HCT116 (cell line): ENCODE results near the gene USP1. TPM values are rescaled to one million over a fixed set of nuclear protein-coding genes. Genes with fewer than 3 reads are reported as not detected.

Experiments
- ATAC-seq: fragments of 200-7000 bp; cut with Tn5 transposase; 2 replicates; pipeline ENCODE4 v1.9.1; 2020; ENCODE audit warnings: mild to moderate bottlenecking, moderate library complexity
- BruUV-seq: library from RNA; stranded (reverse); fragments of 400-500 nt; replicated peaks from 2 replicates; lab custom pipeline; 2021; lab: Mats Ljungman, UMichigan
- CTCF ChIA-PET: fragments of 300-600 bp; sonication (Branson Sonifier 250); formaldehyde crosslinking; loops from one replicate; lab custom pipeline; 2021; ENCODE audit warnings: antibody characterized with exemption; lab: Charles Lee
- POLR2A ChIA-PET: fragments of 300-600, 350-600 bp; sonication (Branson Sonifier 250); formaldehyde crosslinking; loops from one replicate; lab custom pipeline; 2021; ENCODE audit warnings: antibody characterized with exemption; lab: Charles Lee
- RAD21 ChIA-PET, 2 experiments: fragments of 300-600 bp; sonication (Branson Sonifier 250); formaldehyde crosslinking; loops; one replicate each; lab custom pipeline; 2023; ENCODE audit warnings: low total read pairs in 2 of 2; ENCODE audit not compliant: uncharacterized antibody in 2 of 2, unreplicated experiment in 2 of 2, low non-redundant PET in 1 of 2; lab: Charles Lee
- DNase-seq: peaks from one replicate; pipeline ENCODE4 v3.0.0-alpha.2; 2010; ENCODE audit warnings: low read depth, low spot score
- H2AFZ ChIP-seq: fragments of 200-600 bp; shearing (Covaris generic), sonication (generic); 2 replicates; pipeline ENCODE4 v1.6.1; 2017; ENCODE audit warnings: low read depth, mixed run types, mixed read lengths, antibody characterized with exemption, low read length; ENCODE audit not compliant: poor library complexity, severe bottlenecking
- H3K27ac ChIP-seq: 2 replicates; pipeline ENCODE4 v1.5.1; 2012; ENCODE audit warnings: low read depth, low read length
- H3K27me3 ChIP-seq: fragments of 200-600 bp; sonication (generic); 2 replicates; pipeline ENCODE4 v1.6.1; 2016; ENCODE audit warnings: mixed run types, low read length, mixed read lengths; ENCODE audit not compliant: insufficient read depth
- H3K36me3 ChIP-seq, 2 experiments: fragments of 200-500 bp in 1 of 2; fragments of 200-600 bp in 1 of 2; sonication (Bioruptor generic) in 1 of 2; sonication (generic) in 1 of 2; 2 replicates each; pipeline versions ENCODE4 v1.5.1 to v1.6.1; 2014 to 2016; ENCODE audit warnings: low read length in 2 of 2, inconsistent platforms in 1 of 2, mixed read lengths in 1 of 2, mixed run types in 1 of 2; ENCODE audit not compliant: insufficient read depth in 2 of 2, control insufficient read depth in 1 of 2
- H3K4me1 ChIP-seq, 2 experiments: fragments of 200-600 bp in 1 of 2; sonication (generic) in 1 of 2; 2 replicates each; pipeline versions ENCODE4 v1.5.1 to v1.6.1; 2012 to 2017; ENCODE audit warnings: low read length in 2 of 2, inconsistent platforms in 1 of 2, mild to moderate bottlenecking in 1 of 2, mixed read lengths in 1 of 2, mixed run types in 1 of 2, moderate library complexity in 1 of 2; ENCODE audit not compliant: insufficient read depth in 2 of 2, control insufficient read depth in 1 of 2
- H3K4me2 ChIP-seq: fragments of 200-600 bp; sonication (generic); 2 replicates; pipeline ENCODE4 v1.6.1; 2017; ENCODE audit warnings: mixed run types, low read length, mixed read lengths
- H3K4me3 ChIP-seq, 2 experiments: fragments of 200-600 bp in 1 of 2; sonication (generic) in 1 of 2; replicated peaks in 1 of 2; 2 replicates each; pipeline ENCODE4 v1.5.1; 2011 to 2016; ENCODE audit warnings: low read length in 2 of 2, control low read depth in 1 of 2, low read depth in 1 of 2, mild to moderate bottlenecking in 1 of 2, mixed read lengths in 1 of 2, mixed run types in 1 of 2
- H3K79me2 ChIP-seq: fragments of 200-600 bp; sonication (generic); 2 replicates; pipeline ENCODE4 v1.6.1; 2017; ENCODE audit warnings: mild to moderate bottlenecking, mixed run types, low read length, moderate library complexity, mixed read lengths; ENCODE audit not compliant: insufficient read depth
- H3K9ac ChIP-seq: fragments of 200-600 bp; sonication (generic); 2 replicates; pipeline ENCODE4 v1.6.1; 2016; ENCODE audit warnings: low read length, mixed read lengths
- H3K9me2 ChIP-seq: fragments of 200-600 bp; sonication (generic), shearing (Covaris generic); 2 replicates; pipeline ENCODE4 v1.6.1; 2017; ENCODE audit warnings: mixed run types, mild to moderate bottlenecking, moderate library complexity; ENCODE audit not compliant: insufficient read depth
- H3K9me3 ChIP-seq, 2 experiments: fragments of 200-500 bp in 1 of 2; fragments of 200-600 bp in 1 of 2; sonication (Bioruptor generic) in 1 of 2; sonication (generic) in 1 of 2; 2 replicates each; pipeline ENCODE4 v1.6.1; 2014 to 2017; ENCODE audit warnings: low read length in 2 of 2, mixed read lengths in 2 of 2, inconsistent platforms in 1 of 2, low read depth in 1 of 2, mild to moderate bottlenecking in 1 of 2, mixed run types in 1 of 2, moderate library complexity in 1 of 2; ENCODE audit not compliant: control insufficient read depth in 1 of 2, insufficient read depth in 1 of 2
- H4K20me1 ChIP-seq: fragments of 200-600 bp; sonication (generic), shearing (Covaris generic); 2 replicates; pipeline ENCODE4 v1.6.1; 2017; ENCODE audit warnings: mixed run types, mild to moderate bottlenecking, moderate library complexity; ENCODE audit not compliant: insufficient read depth
- CBX3 ChIP-seq: IDR thresholded peaks from 2 replicates; pipeline ENCODE4 v1.6.1; 2012; ENCODE audit warnings: low read depth
- CEBPB ChIP-seq: IDR thresholded peaks from 2 replicates; pipeline ENCODE4 v1.6.1; 2012; ENCODE audit warnings: low read depth
- EGR1 ChIP-seq: IDR thresholded peaks from 2 replicates; pipeline ENCODE4 v1.6.1; 2012; ENCODE audit warnings: low read depth
- ELF1 ChIP-seq: IDR thresholded peaks from 2 replicates; pipeline ENCODE4 v1.6.1; 2012; ENCODE audit warnings: low read depth, borderline replicate concordance
- EZH2 ChIP-seq: fragments of 200-600 bp; sonication (generic); IDR thresholded peaks from 2 replicates; pipeline ENCODE4 v1.6.1; 2017; ENCODE audit warnings: antibody characterized with exemption, mixed run types
- FOSL1 ChIP-seq: IDR thresholded peaks from 2 replicates; pipeline ENCODE4 v1.6.1; 2012; ENCODE audit warnings: low read depth
- POLR2A ChIP-seq: IDR thresholded peaks from 2 replicates; pipeline ENCODE4 v1.7.0; 2011; ENCODE audit warnings: borderline replicate concordance; ENCODE audit not compliant: insufficient read depth, insufficient read length; ENCODE audit errors: extremely low read depth
- POLR2AphosphoS5 ChIP-seq: IDR thresholded peaks from 2 replicates; pipeline ENCODE4 v1.6.1; 2011; ENCODE audit warnings: mild to moderate bottlenecking, low read depth, low read length, moderate library complexity
- SP1 ChIP-seq: IDR thresholded peaks from 2 replicates; pipeline ENCODE4 v1.6.1; 2012; ENCODE audit warnings: low read depth
- TCF7L2 ChIP-seq: IDR thresholded peaks from 2 replicates; pipeline ENCODE4 v1.7.0; 2011; ENCODE audit warnings: borderline replicate concordance, inconsistent platforms; ENCODE audit not compliant: insufficient read depth, insufficient read length; ENCODE audit errors: extremely low read depth
- ZBTB33 ChIP-seq: IDR thresholded peaks from 2 replicates; pipeline ENCODE4 v1.6.1; 2011; ENCODE audit warnings: mild to moderate bottlenecking, low read length, moderate library complexity; ENCODE audit not compliant: insufficient replicate concordance; ENCODE audit errors: extremely low read depth
- ZFX ChIP-seq: fragments of 450-650 bp; IDR thresholded peaks from 2 replicates; pipeline ENCODE4 v1.6.1; 2017
- ZNF274 ChIP-seq: fragments of 200-500 bp; sonication (Bioruptor generic); IDR thresholded peaks from 2 replicates; pipeline ENCODE4 v1.6.1; 2014; ENCODE audit warnings: mild to moderate bottlenecking, low read depth, low read length, inconsistent platforms
- intact Hi-C: fragments of 100-400 bp; cut with micrococcal nuclease; formaldehyde crosslinking; loops from 2 replicates; pipeline ENCODE4 v1.10.0; 2022
- total RNA-seq: library from RNA; stranded (reverse); gene quantifications from one replicate; pipeline ENCODE4 v1.2.1, GENCODE V29; 2021; ENCODE audit not compliant: unreplicated experiment

Gene USP1
- total RNA-seq, 1 experiment from 2014 or later: 37.8 TPM

- H4K20me1 ChIP-seq: no peaks in the 10 kb centered on the region
- no peaks in the 10 kb centered on the region for H3K4me1 ChIP-seq
- H3K36me3 ChIP-seq: no peaks in the 10 kb centered on the region
- DNase-seq (no peak), ATAC-seq (no peak)
- no peak overlapping the region for H3K4me3 ChIP-seq
- ChIA-PET CTCF (no interaction called here), RAD21 (no interaction called here), POLR2A (no interaction called here)
- H2AFZ ChIP-seq: no peak overlapping the region
- intact Hi-C loops: no loop called here
- TF ChIP-seq TCF7L2 (no peak), POLR2A (no peak), EZH2 (no peak), FOSL1 (no peak), ELF1 (no peak)
- H3K9me3 ChIP-seq: no peaks in the 10 kb centered on the region
- H3K9ac ChIP-seq: no peak overlapping the region
- H3K27ac ChIP-seq: no peak overlapping the region
- no peak overlapping the region for H3K4me2 ChIP-seq
- no TSS peak for BruUV-seq
- H3K27me3 ChIP-seq: no peaks in the 10 kb centered on the region
- H3K9me2 ChIP-seq: no peaks in the 10 kb centered on the region
- H3K79me2 ChIP-seq: no peaks in the 10 kb centered on the region
Observed at GRCh38 chr1:62398377-62398776, 38.5 kb upstream of the USP1 start.

- CTCF ChIA-PET: no interaction called here
- POLR2A ChIA-PET: no interaction called here
- H3K4me3 ChIP-seq: no peak overlapping the region
- H3K9ac ChIP-seq: no peak overlapping the region
- ATAC-seq: no peak
- no peak overlapping the region for H3K27ac ChIP-seq
- H3K9me2 ChIP-seq: no peaks in the 10 kb centered on the region
- H3K4me1 ChIP-seq: no peaks in the 10 kb centered on the region
- H2AFZ ChIP-seq: no peak overlapping the region
- H3K27me3 ChIP-seq: no peaks in the 10 kb centered on the region
- no peak overlapping the region for H3K4me2 ChIP-seq
- DNase-seq: no peak
- no peaks in the 10 kb centered on the region for H3K9me3 ChIP-seq
- RAD21 ChIA-PET: no interaction called here
- intact Hi-C loops: no loop called here
- no peaks in the 10 kb centered on the region for H3K79me2 ChIP-seq
- no TSS peak for BruUV-seq
- H4K20me1 ChIP-seq: no peaks in the 10 kb centered on the region
- no peaks in the 10 kb centered on the region for H3K36me3 ChIP-seq
- TF ChIP-seq SP1: no peak
- no peak for TF ChIP-seq ELF1
- TF ChIP-seq ZNF274: no peak
- TF ChIP-seq EZH2: no peak
- TF ChIP-seq FOSL1: no peak
- no peak for TF ChIP-seq POLR2AphosphoS5
- no peak for TF ChIP-seq TCF7L2
- no peak for TF ChIP-seq EGR1
- no peak for TF ChIP-seq ZFX
- no peak for TF ChIP-seq CEBPB
- no peak for TF ChIP-seq ZBTB33
- no peak for TF ChIP-seq CBX3
- TF ChIP-seq, all 23 proteins: peak for 0
Observed at GRCh38 chr1:62401034-62401760, 35.7 kb upstream of the USP1 start.
